ENCODE results near the gene IL4I1. TPM values are rescaled to one million over a fixed set of nuclear protein-coding genes. Genes with fewer than 3 reads are reported as not detected.

IL4I1 gene
- total RNA-seq, 1 experiment from 2014 or later: 0.61 TPM

- H3K23me2 ChIP-seq (ENCODE audit: insufficient read length, low read depth, low read length, poor library complexity, severe bottlenecking): no peaks in the 10 kb centered on the region
- no peaks in the 10 kb centered on the region for H3K27me3 ChIP-seq (ENCODE audit: insufficient read depth, low read length)
- no peak overlapping the region for H3K23ac ChIP-seq (ENCODE audit: insufficient read length, low read depth, low read length)
- Mint-ChIP-seq H3K4me1 (peaks cover 11 to 28% of the 10 kb centered on the region in 2 experiments), H3K27me3 (ENCODE audit: low read depth) (peaks cover 3% of the 10 kb centered on the region), H3K9me3 (peaks cover 0 to 4% of the 10 kb centered on the region in 2 experiments; a peak in 1 of 5 replicates), H3K4me3 (no peak overlapping the region), H3K36me3 (ENCODE audit: insufficient read depth in 1 of 3, low read depth in 3 of 3) (peaks cover 32 to 88% (median 71%) of the 10 kb centered on the region in 3 experiments), H3K27ac (peak overlapping the region in 2 of 3 experiments; percentile 72 to 87; a peak in 6 of 7 replicates)
- no peak overlapping the region for H2BK120ac ChIP-seq (ENCODE audit: low read depth, low read length, poor library complexity, severe bottlenecking)
- no peaks in the 10 kb centered on the region for H3K9me3 ChIP-seq (ENCODE audit: control insufficient read depth, low read depth, low read length)
- peaks cover 3% of the 10 kb centered on the region for H4K20me1 ChIP-seq (ENCODE audit: control insufficient read depth, insufficient read depth, insufficient read length)
- no peak overlapping the region for H3K4me2 ChIP-seq (ENCODE audit: insufficient read depth, insufficient read length, low read length)
- no peak overlapping the region for H2BK20ac ChIP-seq (ENCODE audit: low read depth, low read length, poor library complexity, severe bottlenecking)
- no peak overlapping the region for H2BK15ac ChIP-seq (ENCODE audit: low read depth, low read length)
- no CpG with 5 or more reads among the region's 17 CpGs for WGBS (ENCODE audit: extremely low coverage, insufficient read length, low lambda C conversion rate)
- H3K56ac ChIP-seq (ENCODE audit: insufficient read length, low read depth, low read length): no peak overlapping the region
- H2BK12ac ChIP-seq (ENCODE audit: insufficient read length, low read depth, low read length): no peak overlapping the region
- no peak overlapping the region for H3K18ac ChIP-seq (ENCODE audit: insufficient read length, low read depth, low read length)
- H2AK5ac ChIP-seq (ENCODE audit: insufficient read length, low read length): no peak overlapping the region
- H3K79me1 ChIP-seq (ENCODE audit: insufficient read depth, low read depth, low read length, poor library complexity, severe bottlenecking): peaks cover 5% of the 10 kb centered on the region
- no peak overlapping the region for H4K5ac ChIP-seq (ENCODE audit: insufficient read length, low read depth, low read length)
- H3K9ac ChIP-seq (ENCODE audit: extremely low read depth, insufficient read length, low read length): no peak overlapping the region
- DNase-seq: no peak
- no peak overlapping the region for H3K27ac ChIP-seq (ENCODE audit: insufficient read length, low read depth, low read length)
- no peak overlapping the region; the same call in 1 of the 2 replicates for H3K14ac ChIP-seq (ENCODE audit: insufficient read depth, low read length)
- TF ChIP-seq CTCF (conservative IDR thresholded peaks at IDR 0.05): no peak
- H3K4ac ChIP-seq (ENCODE audit: low read depth, low read length): no peak overlapping the region
- H4K8ac ChIP-seq (replicated peaks; ENCODE audit: insufficient read length, low read depth, low read length): no peak overlapping the region
- no peaks in the 10 kb centered on the region for H3K79me2 ChIP-seq (ENCODE audit: insufficient read depth, low read length)
- no peak overlapping the region for H4K91ac ChIP-seq (ENCODE audit: insufficient read length, low read depth, low read length)
- no peaks in the 10 kb centered on the region for H3K4me1 ChIP-seq (ENCODE audit: insufficient read depth, low read length)
- H3T11ph ChIP-seq (ENCODE audit: low read length): no peak overlapping the region
- H2AFZ ChIP-seq (ENCODE audit: low read length): no peak overlapping the region
- H2BK5ac ChIP-seq (ENCODE audit: insufficient read length, low read length): no peak overlapping the region
These were observed 36.2 kb downstream of the IL4I1 start for GRCh38 chr19:49860336-49861102.

All from H9 (cell line).